ENCODE results near the gene ANKRD30A. TPM values are rescaled to one million over a fixed set of nuclear protein-coding genes. Genes with fewer than 3 reads are reported as not detected.

Gene ANKRD30A, protein sequence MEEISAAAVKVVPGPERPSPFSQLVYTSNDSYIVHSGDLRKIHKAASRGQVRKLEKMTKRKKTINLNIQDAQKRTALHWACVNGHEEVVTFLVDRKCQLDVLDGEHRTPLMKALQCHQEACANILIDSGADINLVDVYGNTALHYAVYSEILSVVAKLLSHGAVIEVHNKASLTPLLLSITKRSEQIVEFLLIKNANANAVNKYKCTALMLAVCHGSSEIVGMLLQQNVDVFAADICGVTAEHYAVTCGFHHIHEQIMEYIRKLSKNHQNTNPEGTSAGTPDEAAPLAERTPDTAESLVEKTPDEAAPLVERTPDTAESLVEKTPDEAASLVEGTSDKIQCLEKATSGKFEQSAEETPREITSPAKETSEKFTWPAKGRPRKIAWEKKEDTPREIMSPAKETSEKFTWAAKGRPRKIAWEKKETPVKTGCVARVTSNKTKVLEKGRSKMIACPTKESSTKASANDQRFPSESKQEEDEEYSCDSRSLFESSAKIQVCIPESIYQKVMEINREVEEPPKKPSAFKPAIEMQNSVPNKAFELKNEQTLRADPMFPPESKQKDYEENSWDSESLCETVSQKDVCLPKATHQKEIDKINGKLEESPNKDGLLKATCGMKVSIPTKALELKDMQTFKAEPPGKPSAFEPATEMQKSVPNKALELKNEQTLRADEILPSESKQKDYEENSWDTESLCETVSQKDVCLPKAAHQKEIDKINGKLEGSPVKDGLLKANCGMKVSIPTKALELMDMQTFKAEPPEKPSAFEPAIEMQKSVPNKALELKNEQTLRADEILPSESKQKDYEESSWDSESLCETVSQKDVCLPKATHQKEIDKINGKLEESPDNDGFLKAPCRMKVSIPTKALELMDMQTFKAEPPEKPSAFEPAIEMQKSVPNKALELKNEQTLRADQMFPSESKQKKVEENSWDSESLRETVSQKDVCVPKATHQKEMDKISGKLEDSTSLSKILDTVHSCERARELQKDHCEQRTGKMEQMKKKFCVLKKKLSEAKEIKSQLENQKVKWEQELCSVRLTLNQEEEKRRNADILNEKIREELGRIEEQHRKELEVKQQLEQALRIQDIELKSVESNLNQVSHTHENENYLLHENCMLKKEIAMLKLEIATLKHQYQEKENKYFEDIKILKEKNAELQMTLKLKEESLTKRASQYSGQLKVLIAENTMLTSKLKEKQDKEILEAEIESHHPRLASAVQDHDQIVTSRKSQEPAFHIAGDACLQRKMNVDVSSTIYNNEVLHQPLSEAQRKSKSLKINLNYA (N-terminal part only)
- not detected in 2 replicates for total RNA-seq (ENCODE audit: low replicate concordance)

DNA sequence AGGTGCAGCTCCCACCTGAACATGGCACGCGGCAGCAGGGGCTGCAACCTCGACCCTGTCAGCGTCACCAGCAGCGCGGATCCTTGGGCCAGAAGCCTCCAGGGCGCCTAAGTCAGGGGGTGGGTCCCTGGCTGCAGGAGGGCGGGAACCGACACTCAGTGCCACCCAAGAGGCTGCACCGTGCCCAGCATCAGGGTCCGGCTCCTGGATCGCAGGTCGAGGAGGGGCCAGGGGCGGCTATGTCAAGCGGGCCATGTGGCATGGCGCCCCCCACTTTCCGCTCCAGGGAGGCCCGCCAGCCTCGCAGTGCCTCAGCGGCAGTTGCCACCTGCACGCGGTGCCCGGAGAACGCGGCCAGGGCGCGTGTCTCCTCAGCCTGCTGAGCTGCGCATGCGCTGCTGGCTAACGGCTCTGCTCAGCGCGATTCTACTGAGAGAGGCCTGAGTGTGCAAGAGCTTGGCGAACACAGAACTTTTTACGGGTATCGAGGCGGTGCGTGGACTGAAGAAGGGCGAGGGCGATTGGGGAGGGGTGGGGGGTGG is at the start of gene ANKRD30A:
ANKRD30A (plus strand) TSS at position 408 of the 542 bp plus-strand sequence. CDS start 190 bp downstream, outside the sequence.

Data from smooth muscle cell of the coronary artery (primary cell).